K562 (cell line): ENCODE data around the gene ART4. TPM values are rescaled to one million over a fixed set of nuclear protein-coding genes. Genes with fewer than 3 reads are reported as not detected.

ENCODE experiments used
- ATAC-seq: fragments of 200-7000 bp; cut with Tn5 transposase; 3 replicates; pipeline ENCODE4 v1.9.1; 2020; ENCODE audit warnings: moderate library complexity
- BruUV-seq: library from RNA; stranded (reverse); fragments of 400-500 nt; replicated peaks from 2 replicates; lab custom pipeline; 2021; lab: Mats Ljungman, UMichigan
- CTCF ChIA-PET: fragments of 300-600 bp; formaldehyde crosslinking; extraction: SDS; loops from one replicate; lab custom pipeline; 2021; ENCODE audit warnings: low intra/inter-chr PET ratio; lab: Yijun Ruan, JAX
- POLR2A ChIA-PET: fragments of 300-600, 350-650 bp; sonication (Branson Sonifier 250); formaldehyde crosslinking; extraction: SDS; loops from one replicate; lab custom pipeline; 2021; ENCODE audit warnings: antibody characterized with exemption, inconsistent platforms; lab: Yijun Ruan, JAX
- DNase-seq, 4 experiments: peaks; one replicate each; pipeline versions ENCODE4 v3.0.0 to v3.0.0-alpha.2; 2011 to 2018; ENCODE audit warnings: low spot score in 3 of 4, mixed read lengths in 3 of 4; ENCODE audit errors: extremely low read depth in 1 of 4
- FAIRE-seq: peaks from 2 replicates; lab custom pipeline; 2011; peaks lifted over from hg19 to GRCh38; lab: Jason Lieb, UNC
- H2AFZ ChIP-seq: 2 replicates; pipeline ENCODE4 v1.6.0; 2011; ENCODE audit warnings: low read depth, low read length, control low read depth, inconsistent platforms
- H3K27ac ChIP-seq: fragments of 200-600 bp; 3 replicates; pipeline ENCODE4 v1.8.0; 2011; ENCODE audit warnings: low read depth, mild to moderate bottlenecking, control low read depth, inconsistent platforms, low read length, moderate library complexity, mixed read lengths; ENCODE audit errors: extremely low read depth
- H3K27me3 ChIP-seq, 2 experiments: fragments of 300-600 bp in 1 of 2; 2 replicates in 1 of 2; 3 replicates in 1 of 2; pipeline versions ENCODE4 v1.6.0 to v1.8.0; 2011; ENCODE audit warnings: inconsistent platforms in 2 of 2, low read length in 2 of 2, mild to moderate bottlenecking in 1 of 2, mixed read lengths in 1 of 2, moderate library complexity in 1 of 2; ENCODE audit not compliant: control insufficient read depth in 2 of 2, insufficient read depth in 2 of 2
- H3K36me3 ChIP-seq: fragments of 300-600 bp; 3 replicates; pipeline ENCODE4 v1.8.0; 2011; ENCODE audit warnings: mild to moderate bottlenecking, low read length, inconsistent platforms; ENCODE audit not compliant: control insufficient read depth, insufficient read depth
- H3K4me1 ChIP-seq, 2 experiments: fragments of 200-600 bp in 1 of 2; replicated peaks in 1 of 2; 2 replicates in 1 of 2; 3 replicates in 1 of 2; pipeline versions ENCODE4 v1.5.1 to v1.8.0; 2011; ENCODE audit warnings: inconsistent platforms in 2 of 2, low read length in 2 of 2, mild to moderate bottlenecking in 1 of 2, mixed read lengths in 1 of 2, moderate library complexity in 1 of 2; ENCODE audit not compliant: control insufficient read depth in 2 of 2, insufficient read depth in 2 of 2
- H3K4me2 ChIP-seq: 2 replicates; pipeline ENCODE4 v1.6.1; 2011; ENCODE audit warnings: low read length, control low read depth, inconsistent platforms, mixed read lengths; ENCODE audit not compliant: insufficient read depth
- H3K4me3 ChIP-seq: fragments of 200-600 bp; sonication (generic), shearing (Covaris generic); 2 replicates; pipeline ENCODE4 v1.5.1; 2016; ENCODE audit warnings: control low read depth, inconsistent platforms
- H3K79me2 ChIP-seq: fragments of 200-600 bp; 3 replicates; pipeline ENCODE4 v1.8.0; 2011; ENCODE audit warnings: low read length, inconsistent platforms; ENCODE audit not compliant: control insufficient read depth, insufficient read depth
- H3K9ac ChIP-seq, 2 experiments: 2 replicates each; pipeline versions ENCODE4 v1.6.0 to v1.6.1; 2011; ENCODE audit warnings: low read depth in 2 of 2, low read length in 2 of 2, control low read depth in 1 of 2, inconsistent platforms in 1 of 2, mild to moderate bottlenecking in 1 of 2, mixed read lengths in 1 of 2; ENCODE audit not compliant: insufficient read depth in 1 of 2
- H3K9me1 ChIP-seq: one replicate; pipeline ENCODE4 v1.6.0; 2011; ENCODE audit warnings: inconsistent platforms, mild to moderate bottlenecking, low read length, moderate library complexity; ENCODE audit not compliant: control insufficient read depth, insufficient read depth
- H3K9me3 ChIP-seq: replicated peaks from 2 replicates; pipeline ENCODE4 v1.5.1; 2011; ENCODE audit warnings: low read depth, low read length, inconsistent platforms; ENCODE audit not compliant: control insufficient read depth, insufficient read depth
- H4K20me1 ChIP-seq: replicated peaks from 2 replicates; pipeline ENCODE4 v1.6.1; 2011; ENCODE audit warnings: low read length, inconsistent platforms, mixed read lengths; ENCODE audit not compliant: control insufficient read depth, insufficient read depth
- ARID1B ChIP-seq: fragments of 450-650 bp; IDR thresholded peaks from 2 replicates; pipeline ENCODE4 v1.6.1; 2016; ENCODE audit warnings: antibody characterized with exemption, mild to moderate bottlenecking, inconsistent platforms
- ATF3 ChIP-seq, 2 experiments: fragments of 450-650 bp in 1 of 2; sonication (generic) in 1 of 2; formaldehyde crosslinking in 1 of 2; IDR thresholded peaks in 1 of 2; conservative IDR thresholded peaks in 1 of 2; 2 replicates each; pipeline versions ENCODE4 v1.6.1 to v1.8.1; 2016 to 2023; ENCODE audit warnings: mild to moderate bottlenecking in 2 of 2, moderate library complexity in 2 of 2, inconsistent platforms in 1 of 2, missing genetic modification reagents in 1 of 2
- CAMTA2 ChIP-seq: fragments of 250-450 bp; sonication (Bioruptor Pico); conservative IDR thresholded peaks from 2 replicates; pipeline ENCODE4 v1.5.1; 2022
- CEBPB ChIP-seq: fragments of 450-650 bp; IDR thresholded peaks from 2 replicates; pipeline ENCODE4 v1.6.1; 2016; ENCODE audit warnings: missing genetic modification characterization, missing compliant biosample characterization
- CEBPG ChIP-seq, 3 experiments: fragments of 200-800 bp in 1 of 3; sonication (Bioruptor generic) in 1 of 3; sonication (generic) in 1 of 3; formaldehyde crosslinking in 1 of 3; IDR thresholded peaks in 2 of 3; conservative IDR thresholded peaks in 1 of 3; 2 replicates each; pipeline versions ENCODE4 v1.6.1 to v1.8.0; 2016 to 2022; ENCODE audit warnings: missing compliant biosample characterization in 2 of 3, missing genetic modification characterization in 2 of 3, mild to moderate bottlenecking in 1 of 3, missing genetic modification reagents in 1 of 3
- DPF2 ChIP-seq: fragments of 450-650 bp; IDR thresholded peaks from 2 replicates; pipeline ENCODE4 v1.6.1; 2016
- EGR1 ChIP-seq: fragments of 450-650 bp; conservative IDR thresholded peaks from 2 replicates; pipeline ENCODE4 v1.6.1; 2017; ENCODE audit warnings: mild to moderate bottlenecking
- EP300 ChIP-seq: IDR thresholded peaks from 2 replicates; pipeline ENCODE4 v1.6.1; 2012; ENCODE audit warnings: low read length, improper control_type of control experiment
- FOS ChIP-seq: IDR thresholded peaks from 3 replicates; pipeline ENCODE4 v1.6.1; 2011; ENCODE audit not compliant: insufficient read length; ENCODE audit errors: extremely low read depth
- FOSL1 ChIP-seq: fragments of 200-800 bp; sonication (Bioruptor generic); conservative IDR thresholded peaks from 2 replicates; pipeline ENCODE4 v1.6.1; 2016; ENCODE audit warnings: missing genetic modification characterization, missing compliant biosample characterization
- HIVEP1 ChIP-seq: fragments of 250-450 bp; sonication (Bioruptor Pico); IDR thresholded peaks from 2 replicates; pipeline ENCODE4 v1.4.0; 2020; ENCODE audit warnings: mild to moderate bottlenecking
- JUN ChIP-seq, 2 experiments: sonication (generic) in 1 of 2; formaldehyde crosslinking in 1 of 2; IDR thresholded peaks; 2 replicates each; pipeline versions ENCODE4 v1.6.1 to v1.8.0; 2012 to 2022; ENCODE audit warnings: borderline replicate concordance in 2 of 2, mild to moderate bottlenecking in 2 of 2, improper control_type of control experiment in 1 of 2, low read depth in 1 of 2, low read length in 1 of 2, missing genetic modification reagents in 1 of 2
- JUND ChIP-seq, 2 experiments: IDR thresholded peaks; 2 replicates in 1 of 2; 3 replicates in 1 of 2; pipeline ENCODE4 v1.6.1; 2011; ENCODE audit warnings: borderline replicate concordance in 2 of 2, low read depth in 2 of 2, low read length in 2 of 2, improper control_type of control experiment in 1 of 2, missing biosample characterization in 1 of 2, missing genetic modification characterization in 1 of 2, missing genetic modification reagents in 1 of 2
- MEIS2 ChIP-seq: fragments of 450-650 bp; IDR thresholded peaks from 2 replicates; pipeline ENCODE4 v1.6.1; 2014; ENCODE audit warnings: mild to moderate bottlenecking; ENCODE audit not compliant: partially characterized antibody
- NFIC ChIP-seq: fragments of 450-650 bp; IDR thresholded peaks from 2 replicates; pipeline ENCODE4 v1.6.1; 2017; ENCODE audit warnings: mild to moderate bottlenecking, inconsistent platforms
- SMARCA4 ChIP-seq: fragments of 450-650 bp; IDR thresholded peaks from 2 replicates; pipeline ENCODE4 v1.6.1; 2016
- SMARCE1 ChIP-seq: fragments of 450-650 bp; IDR thresholded peaks from 2 replicates; pipeline ENCODE4 v1.7.1; 2016; ENCODE audit warnings: mild to moderate bottlenecking
- SPI1 ChIP-seq: IDR thresholded peaks from 2 replicates; pipeline ENCODE4 v1.6.1; 2011; ENCODE audit warnings: low read depth, low read length, control low read depth, borderline replicate concordance
- TRIM24 ChIP-seq, 2 experiments: fragments of 450-650 bp; IDR thresholded peaks; 2 replicates each; pipeline ENCODE4 v1.6.1; 2016
- ZNF134 ChIP-seq: fragments of 250-450 bp; sonication (Bioruptor Pico); conservative IDR thresholded peaks from 2 replicates; pipeline ENCODE4 v1.4.0; 2020
- ZNF174 ChIP-seq: fragments of 250-450 bp; sonication (Bioruptor Pico); IDR thresholded peaks from 2 replicates; pipeline ENCODE4 v1.4.0; 2020; ENCODE audit warnings: mild to moderate bottlenecking
- WGBS: fragments of 100-300 bp; shearing (Covaris generic); methylation state at CpG from one replicate; pipeline ENCODE4 v1.1.6; 2016; ENCODE audit warnings: low coverage, mixed read lengths; ENCODE audit not compliant: insufficient coverage; ENCODE audit errors: missing lambda C conversion rate; 5-methylcytosine and 5-hydroxymethylcytosine counted together
- in situ Hi-C: fragments of 300-500 bp; cut with MboI; formaldehyde crosslinking; loops from 4 replicates; pipeline ENCODE4 v1.15.0; 2018; ENCODE audit warnings: inconsistent platforms, mixed read lengths
- intact Hi-C: fragments of 100-400 bp; cut with micrococcal nuclease; formaldehyde crosslinking; loops from 2 replicates; pipeline ENCODE4 v1.14.2; 2022
- polyA plus RNA-seq, 8 experiments: library from polyadenylated mRNA; depleted of rRNA in 4 of 8; stranded (reverse) in 5 of 8; unstranded in 3 of 8; fragments of >200 nt; fragmentation: Nextera tagmentation in 2 of 8; fragmentation: Illumina TruSeq in 1 of 8; extraction: Ambion mirVana in 2 of 8; extraction: Trizol in 1 of 8; gene quantifications; 2 replicates each; pipeline versions ENCODE4 v1.2.1 to v1.2.3, GENCODE V29; 2011 to 2014; ENCODE audit warnings: inconsistent platforms in 1 of 8, missing spikeins in 1 of 8
- total RNA-seq, 7 experiments: library from RNA; depleted of rRNA in 6 of 7; stranded (reverse); fragments of >200 nt in 6 of 7; fragmentation: Illumina TruSeq in 2 of 7; extraction: Trizol in 2 of 7; gene quantifications; 2 replicates each; pipeline versions ENCODE4 v1.2.1 to v1.2.3, GENCODE V29; 2011 to 2021; ENCODE audit warnings: low replicate concordance in 1 of 7

The ART4 gene
- total and polyA plus RNA-seq, 9 of the 15 experiments (the other 6 are each of a cell fraction or from before 2014, with no cell fraction given) = 0.07 TPM; not detected in 8

GRCh38 chr12:14836336-14837210 lies 6.8 kb downstream of the ART4 start:
- FAIRE-seq = no peak
- TF ChIP-seq CAMTA2 (CRISPR knock-in tag) = no peak
- TF ChIP-seq TRIM24 (IDR thresholded peaks at IDR 0.05) = peak; percentile 19 to 29; a peak in 1 of 4 replicates
- peak; percentile 69; the same call in 1 of the 2 replicates for TF ChIP-seq JUN (IDR thresholded peaks at IDR 0.05; ENCODE audit: borderline replicate concordance, low read depth, low read length)
- no peak for TF ChIP-seq JUN (CRISPR knock-in tag; IDR thresholded peaks at IDR 0.05; ENCODE audit: borderline replicate concordance)
- TF ChIP-seq HIVEP1 = no peak
- peak; percentile 17; the same call in 1 of the 2 replicates for TF ChIP-seq EP300
- no peak for TF ChIP-seq NFIC
- peak; percentile 86 for TF ChIP-seq JUND (IDR thresholded peaks at IDR 0.05; ENCODE audit: borderline replicate concordance, low read depth, low read length)
- TF ChIP-seq JUND (tag; IDR thresholded peaks at IDR 0.05; ENCODE audit: borderline replicate concordance, low read depth, low read length) = peak; percentile 63; the same call in 1 of the 3 replicates
- peak; percentile 25 for TF ChIP-seq FOS
- TF ChIP-seq MEIS2 = peak; percentile 7
- TF ChIP-seq ZNF174 (CRISPR knock-in tag) = no peak
- TF ChIP-seq ARID1B = peak; percentile 71
- peak; percentile 83 for TF ChIP-seq SMARCA4
- TF ChIP-seq FOSL1 (tag) = peak; percentile 94
- TF ChIP-seq ATF3 (IDR thresholded peaks at IDR 0.05) = peak; percentile 89
- no peak for TF ChIP-seq ATF3 (CRISPR knock-in tag; conservative IDR thresholded peaks at IDR 0.05)
- TF ChIP-seq CEBPB (tag) = peak; percentile 66
- no peak for TF ChIP-seq ZNF134 (CRISPR knock-in tag)
- TF ChIP-seq EGR1 = no peak
- peak; percentile 80 for TF ChIP-seq SMARCE1
- TF ChIP-seq SPI1 = no peak
- no peak for TF ChIP-seq CEBPG (CRISPR knock-in tag; IDR thresholded peaks at IDR 0.05)
- peak in 1 of 2 experiments; percentile 87; a peak in 3 of 4 replicates for TF ChIP-seq CEBPG (tag; conservative IDR thresholded peaks at IDR 0.05 in 1 of 2, IDR thresholded peaks at IDR 0.05 in 1 of 2)
- peak; percentile 65 for TF ChIP-seq DPF2
- TF ChIP-seq, all 486 proteins: peak for 14
- H3K27ac ChIP-seq = no peak overlapping the region; the same call in 2 of the 3 replicates
- WGBS = 2% methylated on average over 6 of the region's 7 CpGs
- peaks cover 0 to 15% of the 10 kb centered on the region in 2 experiments; a peak in 3 of 5 replicates for H3K4me1 ChIP-seq
- H3K9ac ChIP-seq = no peak overlapping the region
- no peaks in the 10 kb centered on the region for H3K79me2 ChIP-seq
- ATAC-seq (peak; percentile 74; the same call in 2 of the 3 replicates), DNase-seq (peak in 1 of 4 experiments; percentile 51)
- ChIA-PET POLR2A (no interaction called here), CTCF (no interaction called here)
- BruUV-seq = no TSS peak
- no peaks in the 10 kb centered on the region for H3K9me3 ChIP-seq
- intact Hi-C loops (no loop called here), in situ Hi-C loops (no loop called here)
- H3K27me3 ChIP-seq = no peaks in the 10 kb centered on the region
- no peaks in the 10 kb centered on the region for H3K9me1 ChIP-seq
- no peak overlapping the region for H3K4me3 ChIP-seq
- H4K20me1 ChIP-seq = no peaks in the 10 kb centered on the region
- H2AFZ ChIP-seq = no peak overlapping the region
- H3K36me3 ChIP-seq = no peaks in the 10 kb centered on the region
- no peak overlapping the region for H3K4me2 ChIP-seq
